Neuronal stem cell (in vitro differentiated cells): Measurements from ENCODE around the gene ASMTL.
"Not testable (repeated sequence)": the region's sequence is repeated elsewhere in the genome, so short reads cannot be mapped to it uniquely, and the experiment has no call there.

Experiments
- DNase-seq: peaks from one replicate; pipeline ENCODE4 v3.0.0-alpha.2; 2013; ENCODE audit warnings: low spot score
- H2AFZ ChIP-seq: one replicate; pipeline ENCODE4 v1.6.1; 2013; ENCODE audit warnings: mild to moderate bottlenecking, low read length, inconsistent platforms
- H2AK5ac ChIP-seq: 2 replicates; pipeline ENCODE4 v1.6.1; 2013; ENCODE audit warnings: low read depth, mild to moderate bottlenecking, inconsistent platforms, low read length, moderate library complexity, mixed read lengths
- H2BK120ac ChIP-seq: 2 replicates; pipeline ENCODE4 v1.6.1; 2013; ENCODE audit warnings: low read depth, mild to moderate bottlenecking, inconsistent platforms, low read length, moderate library complexity, mixed read lengths
- H2BK12ac ChIP-seq: one replicate; pipeline ENCODE4 v1.6.1; 2013; ENCODE audit warnings: low read length, inconsistent platforms
- H2BK15ac ChIP-seq: 2 replicates; pipeline ENCODE4 v1.6.1; 2013; ENCODE audit warnings: mild to moderate bottlenecking, low read length, inconsistent platforms, mixed read lengths
- H2BK5ac ChIP-seq: one replicate; pipeline ENCODE4 v1.6.1; 2013; ENCODE audit warnings: inconsistent platforms, mild to moderate bottlenecking, low read length, moderate library complexity
- H3K14ac ChIP-seq: one replicate; pipeline ENCODE4 v1.6.1; 2013; ENCODE audit warnings: low read length, inconsistent platforms
- H3K18ac ChIP-seq: 2 replicates; pipeline ENCODE4 v1.6.1; 2013; ENCODE audit warnings: low read length, inconsistent platforms
- H3K23ac ChIP-seq: 2 replicates; pipeline ENCODE4 v1.6.1; 2013; ENCODE audit warnings: low read depth, mild to moderate bottlenecking, mixed read lengths, low read length, inconsistent platforms; ENCODE audit not compliant: poor library complexity
- H3K27ac ChIP-seq: replicated peaks from 3 replicates; pipeline ENCODE4 v1.5.1; 2013; ENCODE audit warnings: low read length, inconsistent platforms
- H3K27me3 ChIP-seq, 3 experiments: 2 replicates each; pipeline ENCODE4 v1.6.1; 2013; ENCODE audit warnings: low read length in 3 of 3, mild to moderate bottlenecking in 2 of 3, inconsistent platforms in 1 of 3, low read depth in 1 of 3, mixed read lengths in 1 of 3, moderate library complexity in 1 of 3; ENCODE audit not compliant: control insufficient read depth in 3 of 3, insufficient read depth in 3 of 3
- H3K36me3 ChIP-seq, 2 donors: replicated peaks in 1 of 2; 2 replicates each; pipeline ENCODE4 v1.6.1; 2013; ENCODE audit warnings: low read length in 2 of 2; ENCODE audit not compliant: control insufficient read depth in 2 of 2, insufficient read depth in 2 of 2
- H3K4ac ChIP-seq: 2 replicates; pipeline ENCODE4 v1.6.1; 2013; ENCODE audit warnings: inconsistent platforms, mild to moderate bottlenecking, low read length, moderate library complexity
- H3K4me1 ChIP-seq, 2 donors: 1 replicate in 1 of 2; 2 replicates in 1 of 2; pipeline ENCODE4 v1.6.1; 2013; ENCODE audit warnings: low read length in 2 of 2, low read depth in 1 of 2; ENCODE audit not compliant: control insufficient read depth in 2 of 2, insufficient read depth in 1 of 2
- H3K4me2 ChIP-seq: one replicate; pipeline ENCODE4 v1.6.1; 2013; ENCODE audit warnings: mild to moderate bottlenecking, low read length, inconsistent platforms; ENCODE audit not compliant: insufficient read depth, poor library complexity, severe bottlenecking
- H3K4me3 ChIP-seq, 2 donors: 2 replicates each; pipeline ENCODE4 v1.5.1; 2013; ENCODE audit warnings: low read length in 2 of 2, mild to moderate bottlenecking in 2 of 2, inconsistent platforms in 1 of 2, moderate library complexity in 1 of 2
- H3K79me1 ChIP-seq: one replicate; pipeline ENCODE4 v1.6.1; 2013; ENCODE audit warnings: low read depth, mild to moderate bottlenecking, inconsistent platforms, low read length, moderate library complexity
- H3K9ac ChIP-seq: one replicate; pipeline ENCODE4 v1.6.1; 2013; ENCODE audit warnings: mild to moderate bottlenecking, low read depth, low read length, inconsistent platforms; ENCODE audit not compliant: poor library complexity
- H3K9me3 ChIP-seq, 2 donors: replicated peaks in 1 of 2; 2 replicates each; pipeline versions ENCODE3 to v1.6.1; 2013; ENCODE audit warnings: low read length in 2 of 2, mild to moderate bottlenecking in 2 of 2, inconsistent platforms in 1 of 2, low read depth in 1 of 2, mixed read lengths in 1 of 2, moderate library complexity in 1 of 2; ENCODE audit not compliant: control insufficient read depth in 2 of 2, insufficient read depth in 1 of 2
- H4K8ac ChIP-seq: one replicate; pipeline ENCODE4 v1.6.1; 2013; ENCODE audit warnings: low read depth, mild to moderate bottlenecking, inconsistent platforms, low read length, moderate library complexity
- H4K91ac ChIP-seq: one replicate; pipeline ENCODE4 v1.6.1; 2013; ENCODE audit warnings: low read length, low read depth, mild to moderate bottlenecking, inconsistent platforms; ENCODE audit not compliant: poor library complexity
- WGBS, 2 donors: extraction: QIAGEN DNeasy Blood & Tissue Kit; methylation state at CpG; one replicate each; pipeline ENCODE4 v1.1.7; 2013; ENCODE audit warnings: missing lambda C conversion rate in 2 of 2, mixed read lengths in 1 of 2; ENCODE audit not compliant: insufficient read length in 2 of 2, insufficient replicate concordance in 1 of 2; ENCODE audit errors: extremely low coverage in 2 of 2; 5-methylcytosine and 5-hydroxymethylcytosine counted together

Gene ASMTL

GRCh38 chrX:1491851-1492349 is 39.2 kb upstream of the ASMTL start:
- Histone ChIP-seq H3K23ac (no peak overlapping the region), H2BK5ac (no peak overlapping the region), H3K9ac (no peak overlapping the region), H2BK12ac (no peak overlapping the region), H4K8ac (no peak overlapping the region), H3K14ac (no peak overlapping the region), H2AFZ (no peak overlapping the region), H3K27me3 (peaks cover 0 to 7% (median 0%) of the 10 kb centered on the region in 3 experiments), H3K9me3 (peaks cover 2 to 3% of the 10 kb centered on the region in 2 donors), H3K4ac (no peak overlapping the region), H3K4me3 (no peak overlapping the region), H4K91ac (no peak overlapping the region), H2AK5ac (no peak overlapping the region), H3K79me1 (no peaks in the 10 kb centered on the region), H3K4me1 (peaks cover 0 to 1% of the 10 kb centered on the region in 2 donors), H2BK15ac (no peak overlapping the region), H3K36me3 (no peaks in the 10 kb centered on the region), H2BK120ac (no peak overlapping the region), H3K18ac (no peak overlapping the region), H3K4me2 (no peak overlapping the region), H3K27ac (no peak overlapping the region)
- WGBS, 2 donors: no CpG with 5 or more reads among the region's 6 CpGs
- DNase-seq: peak; percentile 35

- H2AK5ac ChIP-seq, H4K8ac ChIP-seq, H3K36me3 ChIP-seq, H3K4me1 ChIP-seq, H2BK12ac ChIP-seq, H4K91ac ChIP-seq, H2AFZ ChIP-seq, H2BK15ac ChIP-seq, H2BK5ac ChIP-seq, H3K79me1 ChIP-seq, H3K27ac ChIP-seq, H3K4me3 ChIP-seq, H3K23ac ChIP-seq, H3K14ac ChIP-seq, DNase-seq, H3K9ac ChIP-seq, H3K27me3 ChIP-seq, H3K4me2 ChIP-seq, H3K18ac ChIP-seq, H3K4ac ChIP-seq, H2BK120ac ChIP-seq, H3K9me3 ChIP-seq: not testable (repeated sequence)
- WGBS, 2 donors: no CpG with 5 or more reads among the region's 4 CpGs
These were observed 38.5 kb upstream of the ASMTL start for GRCh38 chrX:1491248-1491647.

GRCh38 chrX:1490723-1491122 is 38.0 kb upstream of the ASMTL start:
- not testable (repeated sequence) for H2BK15ac ChIP-seq, H3K4me3 ChIP-seq, H2AFZ ChIP-seq, H3K23ac ChIP-seq, H3K27me3 ChIP-seq, H2AK5ac ChIP-seq, H3K4me2 ChIP-seq, H4K8ac ChIP-seq, H3K9ac ChIP-seq, H3K4me1 ChIP-seq, H2BK5ac ChIP-seq, H4K91ac ChIP-seq, H3K27ac ChIP-seq, H3K4ac ChIP-seq, H3K14ac ChIP-seq, H2BK120ac ChIP-seq, H3K36me3 ChIP-seq, H3K9me3 ChIP-seq, H3K18ac ChIP-seq, H2BK12ac ChIP-seq, H3K79me1 ChIP-seq, DNase-seq
- WGBS, 2 donors: no CpG with 5 or more reads among the region's 1 CpG

- not testable (repeated sequence) for H3K4ac ChIP-seq, H3K4me1 ChIP-seq, H2AFZ ChIP-seq, H3K9me3 ChIP-seq, H2BK12ac ChIP-seq, H3K23ac ChIP-seq, H2BK15ac ChIP-seq, H3K4me3 ChIP-seq, H2BK5ac ChIP-seq, H3K27ac ChIP-seq, H3K79me1 ChIP-seq, H3K14ac ChIP-seq, H2AK5ac ChIP-seq, H3K36me3 ChIP-seq, H4K91ac ChIP-seq, H3K4me2 ChIP-seq, DNase-seq, H4K8ac ChIP-seq, H3K18ac ChIP-seq, H2BK120ac ChIP-seq, H3K9ac ChIP-seq, H3K27me3 ChIP-seq
- WGBS, 2 donors: no CpG with 5 or more reads among the region's 5 CpGs
These were observed 36.6 kb upstream of the ASMTL start for GRCh38 chrX:1489354-1489753.
